Stimulated activated CD8-positive, alpha-beta memory T cell treated with anti-CD3 and anti-CD28 coated beads, Interleukin-7, amount 100 ng/mL, for 1 hour (primary cell): ENCODE measurements around the gene GSTT4.
"Not testable (repeated sequence)": the region's sequence is repeated elsewhere in the genome, so short reads cannot be mapped to it uniquely, and the experiment has no call there.

Experiments used
- DNase-seq, 2 donors: peaks; one replicate each; pipeline ENCODE4 v3.0.0-alpha.2; 2020; ENCODE audit warnings: low read depth in 2 of 2

Gene GSTT4

GRCh38 chr22:23989583-23990244, 15.5 kb downstream of the GSTT4 start:
- not testable (repeated sequence) for DNase-seq

GRCh38 chr22:23986538-23987178, 18.6 kb downstream of the GSTT4 start:
- not testable (repeated sequence) for DNase-seq

GRCh38 chr22:23986089-23986488, 19.2 kb downstream of the GSTT4 start:
- not testable (repeated sequence) for DNase-seq

- no peak for DNase-seq
These were observed 20.8 kb downstream of the GSTT4 start for GRCh38 chr22:23984430-23984829.

- DNase-seq = not testable (repeated sequence)
These were observed 24.7 kb downstream of the GSTT4 start for GRCh38 chr22:23980567-23980966.

- not testable (repeated sequence) for DNase-seq
These were observed 25.6 kb downstream of the GSTT4 start, which contains the start of gene GSTT2 for GRCh38 chr22:23979557-23980240. GSTT2 (plus strand) TSS chr22:23980134.

- DNase-seq = not testable (repeated sequence)
These were observed 27.9 kb downstream of the GSTT4 start for GRCh38 chr22:23977304-23977703.

GRCh38 chr22:23974836-23975352, 30.4 kb downstream of the GSTT4 start:
- not testable (repeated sequence) for DNase-seq

- DNase-seq = not testable (repeated sequence)
These were observed 30.9 kb downstream of the GSTT4 start, which contains the start of gene DDT for GRCh38 chr22:23974345-23974744. DDT (minus strand) TSS chr22:23974441; CDS start chr22:23974414, 27 bp downstream.

- not testable (repeated sequence) for DNase-seq
These were observed 33.3 kb downstream of the GSTT4 start for GRCh38 chr22:23971927-23972326.

GRCh38 chr22:23970816-23971486, 34.3 kb downstream of the GSTT4 start:
- DNase-seq = no peak

- DNase-seq = no peak
These were observed 35.0 kb downstream of the GSTT4 start for GRCh38 chr22:23970201-23970641.

GRCh38 chr22:23969071-23969470, 36.2 kb downstream of the GSTT4 start:
- DNase-seq = no peak

GRCh38 chr22:23966568-23966967, 38.7 kb downstream of the GSTT4 start, which contains the start of gene DDTL:
DDTL (plus strand) TSS chr22:23966888; CDS start chr22:23966915, 27 bp downstream.
- DNase-seq = not testable (repeated sequence)

GRCh38 chr22:23966094-23966493, 39.2 kb downstream of the GSTT4 start:
- DNase-seq = not testable (repeated sequence)

GRCh38 chr22:23961084-23961771, 44.0 kb downstream of the GSTT4 start, which contains the start of gene GSTT2B:
GSTT2B (minus strand) TSS chr22:23961195; CDS start chr22:23961131, 64 bp downstream.
- DNase-seq = not testable (repeated sequence)

GRCh38 chr22:23956301-23956900, 48.9 kb downstream of the GSTT4 start:
- DNase-seq = peak; percentile 53 to 74

GRCh38 chr22:23955886-23956285, 49.4 kb downstream of the GSTT4 start:
- not testable (repeated sequence) for DNase-seq

- not testable (repeated sequence) for DNase-seq
These were observed 50.3 kb downstream of the GSTT4 start for GRCh38 chr22:23954991-23955305.

- DNase-seq = not testable (repeated sequence)
These were observed 50.9 kb downstream of the GSTT4 start for GRCh38 chr22:23954193-23954990.
